HG03521 (cell line): Measurements from ENCODE around the gene GNB1.
A peak's percentile ranks its signal among the peaks of the same experiment; 100 is the strongest.
"Not testable (repeated sequence)": the region's sequence is repeated elsewhere in the genome, so short reads cannot be mapped to it uniquely, and the experiment has no call there.

Experiments
- ATAC-seq: cut with Tn5 transposase; IDR thresholded peaks from one replicate; pipeline ENCODE4 v1.9.1; 2021; ENCODE audit warnings: mild to moderate bottlenecking, moderate library complexity; ENCODE audit not compliant: unreplicated experiment

GNB1 gene

DNA sequence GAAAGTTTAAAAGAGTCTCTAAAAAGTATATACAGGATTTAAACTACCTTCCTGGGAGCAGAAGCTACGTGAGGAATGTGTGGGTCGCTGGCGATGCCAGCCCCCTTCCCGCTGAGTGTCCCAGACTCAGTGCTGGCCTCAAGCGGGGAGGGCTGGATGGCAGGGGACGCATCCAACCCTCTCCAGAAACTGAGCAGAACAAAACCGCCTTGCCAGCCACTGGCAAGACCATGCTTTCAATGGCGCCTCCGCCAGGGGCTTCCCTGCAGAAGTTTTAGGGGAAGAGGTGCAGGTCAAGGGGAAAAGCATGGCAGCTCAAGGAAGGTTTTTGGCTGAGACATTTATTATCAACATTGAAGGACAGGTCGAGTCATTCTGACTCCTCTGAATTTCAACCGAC, 138.7 kb downstream of the GNB1 start:
- no peak for ATAC-seq

DNA sequence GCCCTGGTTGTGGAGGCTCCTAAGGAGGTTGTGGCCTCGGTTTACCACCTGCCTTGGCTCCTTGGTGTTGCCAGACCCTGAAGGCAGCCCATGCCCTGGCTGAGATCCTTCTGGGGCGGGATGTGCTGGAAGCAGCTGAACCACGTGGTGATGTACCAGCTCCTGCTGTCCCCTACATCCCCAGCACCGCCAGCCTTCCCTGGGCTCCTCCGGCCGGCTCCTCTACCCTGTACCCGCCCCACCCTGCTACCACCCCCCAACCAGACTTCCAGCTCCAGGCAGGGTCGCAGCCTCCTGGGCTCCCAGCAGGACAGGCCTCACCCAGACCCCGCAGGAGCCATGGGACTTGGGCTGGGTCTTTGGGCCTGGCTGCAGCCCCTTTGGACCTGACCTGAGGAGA, 140.9 kb downstream of the GNB1 start:
- ATAC-seq: not testable (repeated sequence)

DNA sequence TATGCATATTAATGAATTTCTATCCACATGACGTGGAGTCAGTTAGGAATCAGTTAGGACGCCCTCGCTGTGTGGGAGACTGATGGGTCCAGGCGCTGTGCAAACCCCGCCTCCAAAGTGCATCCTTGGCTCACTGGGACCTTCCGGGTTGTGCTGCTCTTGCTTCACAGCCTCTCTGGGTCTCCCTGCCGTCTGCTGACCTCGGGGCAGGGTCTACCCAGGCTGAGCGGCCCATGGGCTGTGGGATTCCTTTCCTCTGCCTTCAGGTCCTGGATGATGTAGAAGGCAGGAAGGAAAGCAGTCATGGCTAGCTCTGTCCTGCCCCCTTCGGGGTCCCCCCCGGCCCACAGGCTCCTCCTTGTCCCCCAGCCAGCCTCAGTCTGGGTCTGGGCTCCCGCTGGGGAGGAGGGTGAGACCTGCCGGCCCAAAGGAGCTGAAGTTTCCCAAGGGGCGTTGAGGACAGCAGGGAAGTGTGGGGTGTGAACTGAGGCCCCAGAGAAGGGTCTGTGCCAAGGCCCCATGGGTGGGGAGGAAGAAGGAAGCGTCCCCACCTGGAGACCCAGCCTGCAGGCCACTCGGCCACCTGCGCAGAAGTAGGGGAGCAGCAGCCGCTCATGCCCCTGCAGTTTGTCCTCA, 142.1 kb downstream of the GNB1 start:
- ATAC-seq: no peak

DNA sequence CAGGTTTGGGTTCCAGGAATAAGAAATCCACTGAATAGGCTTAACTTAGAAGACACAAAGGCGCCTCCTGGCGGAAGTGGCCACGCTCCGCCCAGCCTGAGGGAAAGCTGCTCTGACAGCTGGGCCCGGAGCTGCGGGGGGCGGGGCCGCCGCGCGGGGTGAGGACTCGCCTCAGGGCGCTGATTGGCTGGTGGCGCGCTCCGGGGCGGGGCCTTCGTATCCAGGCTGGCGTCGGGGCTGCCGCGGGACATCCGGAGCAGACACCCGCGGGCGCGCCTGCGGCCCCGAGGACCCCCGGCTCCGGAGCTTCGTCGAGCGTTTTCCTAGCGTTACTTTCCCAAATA, 144.3 kb downstream of the GNB1 start:
- ATAC-seq: peak; percentile 74

DNA sequence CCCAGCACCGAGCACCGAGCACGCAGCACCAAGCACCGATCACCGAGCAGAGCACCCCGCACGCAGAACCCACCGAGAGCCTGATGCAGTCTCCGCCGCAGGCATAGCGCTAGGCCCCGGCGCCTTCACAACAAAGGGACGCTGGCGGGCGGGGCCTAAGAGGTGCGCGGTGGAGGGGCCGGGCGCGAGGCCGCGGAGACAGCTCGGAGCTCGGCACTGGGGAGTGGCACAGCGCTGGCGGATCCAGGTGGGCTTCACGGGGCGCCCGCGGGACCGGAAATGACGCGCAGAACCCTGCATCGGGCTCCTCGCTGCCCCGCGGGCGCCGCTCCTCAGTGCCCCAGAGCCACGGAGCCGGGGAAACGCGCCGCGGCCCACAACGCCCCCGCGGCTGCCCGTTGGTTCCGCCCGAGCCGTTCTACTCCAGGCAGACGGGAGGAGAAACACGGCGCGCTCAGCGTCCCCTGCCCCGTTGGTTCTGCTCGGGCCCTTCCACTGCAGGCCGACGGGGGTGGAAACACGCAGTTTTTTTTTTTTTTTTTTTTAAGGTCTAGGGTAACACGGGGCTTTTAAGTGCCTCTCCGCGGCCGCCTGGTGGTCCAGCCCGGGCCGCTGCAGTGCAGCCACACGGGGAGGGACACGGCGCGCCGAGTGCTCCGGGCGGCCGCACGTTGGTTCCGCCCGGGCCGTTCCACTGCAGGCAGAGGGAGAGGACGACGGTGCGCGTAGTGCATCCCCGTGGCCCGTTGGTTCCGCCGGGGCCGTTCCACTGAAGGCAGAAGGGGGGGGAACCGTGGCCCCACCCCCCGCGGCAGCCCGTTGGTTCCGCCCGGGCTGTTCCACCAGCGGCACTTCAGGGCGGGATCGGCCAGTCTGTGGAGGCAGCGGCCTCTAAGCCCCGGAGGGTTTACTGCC, 145.0 kb downstream of the GNB1 start:
- ATAC-seq: peak; percentile 69

DNA sequence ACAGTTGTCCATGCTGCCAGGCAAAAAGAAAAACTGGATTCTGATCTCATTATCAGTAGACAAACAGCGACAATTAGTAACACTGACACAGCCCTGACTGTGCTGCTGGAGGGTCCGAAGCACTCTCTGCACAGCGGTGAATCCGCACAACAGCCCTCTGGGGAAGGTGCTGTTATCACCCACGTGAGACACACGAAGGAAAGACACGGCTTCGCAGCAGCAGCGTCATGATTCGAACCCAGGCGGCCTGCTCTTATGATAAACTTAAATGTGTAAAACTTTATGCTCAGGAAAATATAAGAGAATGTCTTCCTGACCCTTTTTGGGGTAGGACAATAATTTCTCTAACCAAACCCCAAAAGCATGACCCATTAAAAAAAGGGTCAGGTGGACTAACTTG, 148.4 kb downstream of the GNB1 start:
- not testable (repeated sequence) for ATAC-seq

DNA sequence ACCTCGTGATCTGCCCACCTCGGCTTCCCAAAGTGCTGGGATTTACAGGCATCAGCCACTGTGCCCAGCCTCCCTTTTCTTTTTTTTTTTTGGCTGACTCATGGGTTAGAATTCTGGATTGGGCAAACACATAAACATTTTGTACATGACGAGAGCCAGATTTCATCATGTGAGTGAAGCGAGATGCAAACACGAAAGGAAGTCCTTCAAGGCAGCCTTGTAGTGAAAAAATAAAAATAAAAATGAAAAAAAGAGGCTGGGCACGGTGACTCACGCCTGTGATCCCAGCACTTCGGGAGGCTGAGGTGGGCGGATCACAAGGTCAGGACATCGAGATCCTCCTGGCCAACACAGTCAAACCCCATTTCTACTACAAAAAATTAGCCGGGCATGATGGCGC, 149.9 kb downstream of the GNB1 start:
- ATAC-seq: not testable (repeated sequence)

DNA sequence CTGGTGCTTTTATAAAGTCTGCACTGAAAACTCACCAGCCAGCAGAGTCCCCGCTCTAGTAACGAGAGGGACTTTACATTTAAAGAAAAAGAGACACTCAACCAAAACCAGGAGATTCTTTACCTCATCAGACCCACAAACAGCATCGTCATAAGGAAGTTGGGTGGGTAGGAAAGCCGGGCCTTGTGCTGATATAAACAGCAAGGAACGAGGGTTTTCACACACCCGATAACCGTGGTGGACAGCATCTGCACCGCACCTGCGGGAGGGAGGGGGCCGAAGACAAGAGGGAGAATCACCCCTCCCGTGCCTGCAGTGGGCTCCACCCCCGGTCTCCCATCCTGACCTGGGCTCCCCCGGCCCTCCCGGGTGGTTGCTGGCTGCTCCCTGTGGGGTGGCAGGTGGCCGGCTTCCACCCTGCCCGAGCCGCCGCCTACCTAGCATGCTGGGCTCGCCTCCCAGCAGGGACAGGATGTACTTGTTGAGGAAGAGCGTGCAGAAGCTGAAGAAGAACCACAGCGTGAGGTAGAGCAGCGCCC, 152.0 kb downstream of the GNB1 start:
- ATAC-seq: not testable (repeated sequence)

DNA sequence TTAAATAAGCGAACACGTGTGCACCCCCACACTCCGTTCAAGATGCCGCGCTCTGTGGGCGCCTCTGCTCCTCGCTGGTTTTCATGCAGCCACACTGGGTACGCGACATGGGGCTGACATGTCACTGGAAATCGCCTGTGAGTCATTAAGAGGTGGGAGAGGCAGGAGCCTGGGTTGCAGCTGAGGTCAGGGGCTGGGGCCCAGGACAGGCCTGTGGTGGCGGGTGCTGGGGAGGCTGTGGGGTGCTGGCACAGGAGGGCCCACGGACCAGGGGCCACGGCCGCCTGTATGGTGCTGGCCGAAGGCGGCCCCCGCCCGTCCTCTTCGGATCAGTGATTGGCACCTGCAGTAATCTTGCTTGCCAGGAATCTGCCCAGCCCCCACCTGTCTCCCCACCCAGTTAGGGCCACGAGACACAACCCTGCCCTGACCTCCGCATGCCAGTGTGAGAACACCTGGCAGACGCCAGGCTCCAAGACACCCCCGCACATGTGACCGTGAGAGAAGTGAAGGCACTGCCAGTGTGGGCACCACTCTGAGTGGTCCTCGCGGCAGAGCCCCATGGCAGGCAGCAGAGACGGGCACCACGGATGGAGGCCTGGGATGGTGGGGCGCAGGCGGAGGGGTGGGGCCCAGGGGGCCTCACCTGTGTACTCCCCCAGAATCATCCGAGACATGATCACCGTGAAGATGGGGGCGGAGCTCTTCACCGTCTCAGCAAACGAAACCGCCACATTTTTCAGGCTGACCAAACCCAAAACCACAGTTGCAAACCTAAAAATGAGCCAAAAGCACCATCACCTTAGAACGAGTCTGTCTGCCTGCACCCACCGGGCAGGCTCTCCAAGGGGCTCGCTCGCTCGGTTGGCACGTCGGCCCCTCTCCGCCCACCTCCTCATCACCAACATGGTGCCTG, 153.0 kb downstream of the GNB1 start:
- ATAC-seq: not testable (repeated sequence)
